DOHH2 (cell line): ENCODE measurements around the gene PRDM11.

Experiments used
- H3F3A ChIP-seq: fragments of 200-600 bp; sonication (generic), shearing (Covaris generic); 2 replicates; pipeline ENCODE4 v1.6.0; 2016; ENCODE audit warnings: antibody characterized with exemption, mild to moderate bottlenecking; ENCODE audit not compliant: control insufficient read depth, insufficient read depth
- H3K27ac ChIP-seq: fragments of 200-600 bp; sonication (generic); 2 replicates; pipeline ENCODE4 v1.5.1; 2014; ENCODE audit warnings: low read depth, mild to moderate bottlenecking, low read length, moderate library complexity
- H3K27me3 ChIP-seq: fragments of 200-600 bp; sonication (generic); 2 replicates; pipeline ENCODE4 v1.6.1; 2014; ENCODE audit warnings: mild to moderate bottlenecking, low read length, mixed read lengths; ENCODE audit not compliant: control insufficient read depth
- H3K36me3 ChIP-seq: fragments of 200-600 bp; sonication (generic); 2 replicates; pipeline ENCODE4 v1.6.1; 2014; ENCODE audit warnings: mild to moderate bottlenecking, low read length, moderate library complexity, mixed read lengths; ENCODE audit not compliant: control insufficient read depth
- H3K4me1 ChIP-seq: fragments of 200-600 bp; sonication (generic); 2 replicates; pipeline ENCODE4 v1.6.1; 2014; ENCODE audit warnings: mild to moderate bottlenecking, low read length, mixed read lengths; ENCODE audit not compliant: control insufficient read depth
- H3K4me2 ChIP-seq: fragments of 200-600 bp; sonication (generic); 2 replicates; pipeline ENCODE4 v1.6.0; 2014; ENCODE audit warnings: mild to moderate bottlenecking, low read length, moderate library complexity
- H3K4me3 ChIP-seq: fragments of 200-600 bp; sonication (generic); 2 replicates; pipeline ENCODE4 v1.5.1; 2014; ENCODE audit warnings: mild to moderate bottlenecking, low read length, mixed read lengths
- H3K79me2 ChIP-seq: fragments of 200-600 bp; sonication (generic); 2 replicates; pipeline ENCODE4 v1.6.1; 2014; ENCODE audit warnings: mild to moderate bottlenecking, low read length, mixed read lengths; ENCODE audit not compliant: control insufficient read depth
- H3K9me2 ChIP-seq: fragments of 200-600 bp; sonication (generic); replicated peaks from 2 replicates; pipeline ENCODE4 v1.6.1; 2014; ENCODE audit warnings: mild to moderate bottlenecking, low read length, mixed read lengths; ENCODE audit not compliant: control insufficient read depth
- H3K9me3 ChIP-seq: fragments of 200-600 bp; sonication (generic); 2 replicates; pipeline ENCODE4 v1.6.1; 2014; ENCODE audit warnings: antibody characterized with exemption, low read length, mixed read lengths; ENCODE audit not compliant: control insufficient read depth, insufficient read depth
- H4K20me1 ChIP-seq: fragments of 200-600 bp; sonication (generic); 2 replicates; pipeline ENCODE4 v1.6.0; 2014; ENCODE audit warnings: low read depth, mild to moderate bottlenecking, antibody characterized with exemption, low read length, moderate library complexity; ENCODE audit not compliant: control insufficient read depth, insufficient read depth
- EZH2phosphoT487 ChIP-seq: fragments of 200-600 bp; sonication (generic); IDR thresholded peaks from 2 replicates; pipeline ENCODE4 v1.6.1; 2017; ENCODE audit warnings: borderline replicate concordance, mild to moderate bottlenecking, antibody characterized with exemption, low read length, moderate library complexity, mixed read lengths
- TF ChIP-seq, protein P1 (sequence below): fragments of 200-600 bp; sonication (generic); IDR thresholded peaks from one replicate; pipeline ENCODE4 v1.5.1; 2014; ENCODE audit warnings: antibody characterized with exemption, mild to moderate bottlenecking, low read depth, low read length; ENCODE audit not compliant: poor library complexity, severe bottlenecking

The PRDM11 gene

GRCh38 chr11:45142241-45143055, 4.0 kb upstream of the PRDM11 start:
- TF ChIP-seq, protein P1, sequence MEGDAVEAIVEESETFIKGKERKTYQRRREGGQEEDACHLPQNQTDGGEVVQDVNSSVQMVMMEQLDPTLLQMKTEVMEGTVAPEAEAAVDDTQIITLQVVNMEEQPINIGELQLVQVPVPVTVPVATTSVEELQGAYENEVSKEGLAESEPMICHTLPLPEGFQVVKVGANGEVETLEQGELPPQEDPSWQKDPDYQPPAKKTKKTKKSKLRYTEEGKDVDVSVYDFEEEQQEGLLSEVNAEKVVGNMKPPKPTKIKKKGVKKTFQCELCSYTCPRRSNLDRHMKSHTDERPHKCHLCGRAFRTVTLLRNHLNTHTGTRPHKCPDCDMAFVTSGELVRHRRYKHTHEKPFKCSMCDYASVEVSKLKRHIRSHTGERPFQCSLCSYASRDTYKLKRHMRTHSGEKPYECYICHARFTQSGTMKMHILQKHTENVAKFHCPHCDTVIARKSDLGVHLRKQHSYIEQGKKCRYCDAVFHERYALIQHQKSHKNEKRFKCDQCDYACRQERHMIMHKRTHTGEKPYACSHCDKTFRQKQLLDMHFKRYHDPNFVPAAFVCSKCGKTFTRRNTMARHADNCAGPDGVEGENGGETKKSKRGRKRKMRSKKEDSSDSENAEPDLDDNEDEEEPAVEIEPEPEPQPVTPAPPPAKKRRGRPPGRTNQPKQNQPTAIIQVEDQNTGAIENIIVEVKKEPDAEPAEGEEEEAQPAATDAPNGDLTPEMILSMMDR: no peak
- TF ChIP-seq EZH2phosphoT487: no peak
- no peak overlapping the region for H3K4me3 ChIP-seq
- peaks cover 10% of the 10 kb centered on the region for H3K4me1 ChIP-seq
- no peaks in the 10 kb centered on the region for H3K9me2 ChIP-seq
- H3F3A ChIP-seq: no peaks in the 10 kb centered on the region
- H3K36me3 ChIP-seq: no peaks in the 10 kb centered on the region; the same call in 1 of the 2 replicates
- no peak overlapping the region for H3K4me2 ChIP-seq
- H4K20me1 ChIP-seq: no peaks in the 10 kb centered on the region
- peaks cover 3% of the 10 kb centered on the region for H3K79me2 ChIP-seq
- peaks cover 52% of the 10 kb centered on the region for H3K27me3 ChIP-seq
- H3K9me3 ChIP-seq: no peaks in the 10 kb centered on the region
- H3K27ac ChIP-seq: no peak overlapping the region

DNA sequence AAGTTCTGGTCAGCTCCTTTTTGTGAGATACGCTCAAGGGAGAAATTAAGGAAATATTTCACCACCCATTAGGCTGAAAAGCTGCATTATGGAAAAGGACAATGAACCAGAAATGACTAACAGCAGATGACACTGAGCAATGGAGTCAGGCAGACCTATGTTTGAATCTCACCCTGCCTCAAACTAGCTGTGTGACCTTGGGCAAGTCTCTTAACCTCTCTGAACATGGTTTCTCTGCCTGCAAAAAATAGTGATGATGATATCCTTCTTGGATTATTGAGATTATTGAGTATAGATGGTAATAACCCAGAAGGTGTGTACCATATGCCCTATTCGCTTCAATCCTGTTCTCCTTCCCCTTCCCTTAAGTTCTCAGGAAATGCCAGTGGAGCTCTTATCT, 2.9 kb upstream of the PRDM11 start:
- Histone ChIP-seq H3K27me3 (peaks cover 48% of the 10 kb centered on the region), H3K9me2 (no peaks in the 10 kb centered on the region), H3F3A (no peaks in the 10 kb centered on the region), H3K4me2 (no peak overlapping the region), H3K4me3 (no peak overlapping the region), H3K4me1 (peaks cover 18% of the 10 kb centered on the region), H3K27ac (no peak overlapping the region), H3K9me3 (no peaks in the 10 kb centered on the region), H3K36me3 (no peaks in the 10 kb centered on the region; the same call in 1 of the 2 replicates), H3K79me2 (peaks cover 14% of the 10 kb centered on the region), H4K20me1 (no peaks in the 10 kb centered on the region)
- TF ChIP-seq, protein P1: no peak
- no peak for TF ChIP-seq EZH2phosphoT487

DNA sequence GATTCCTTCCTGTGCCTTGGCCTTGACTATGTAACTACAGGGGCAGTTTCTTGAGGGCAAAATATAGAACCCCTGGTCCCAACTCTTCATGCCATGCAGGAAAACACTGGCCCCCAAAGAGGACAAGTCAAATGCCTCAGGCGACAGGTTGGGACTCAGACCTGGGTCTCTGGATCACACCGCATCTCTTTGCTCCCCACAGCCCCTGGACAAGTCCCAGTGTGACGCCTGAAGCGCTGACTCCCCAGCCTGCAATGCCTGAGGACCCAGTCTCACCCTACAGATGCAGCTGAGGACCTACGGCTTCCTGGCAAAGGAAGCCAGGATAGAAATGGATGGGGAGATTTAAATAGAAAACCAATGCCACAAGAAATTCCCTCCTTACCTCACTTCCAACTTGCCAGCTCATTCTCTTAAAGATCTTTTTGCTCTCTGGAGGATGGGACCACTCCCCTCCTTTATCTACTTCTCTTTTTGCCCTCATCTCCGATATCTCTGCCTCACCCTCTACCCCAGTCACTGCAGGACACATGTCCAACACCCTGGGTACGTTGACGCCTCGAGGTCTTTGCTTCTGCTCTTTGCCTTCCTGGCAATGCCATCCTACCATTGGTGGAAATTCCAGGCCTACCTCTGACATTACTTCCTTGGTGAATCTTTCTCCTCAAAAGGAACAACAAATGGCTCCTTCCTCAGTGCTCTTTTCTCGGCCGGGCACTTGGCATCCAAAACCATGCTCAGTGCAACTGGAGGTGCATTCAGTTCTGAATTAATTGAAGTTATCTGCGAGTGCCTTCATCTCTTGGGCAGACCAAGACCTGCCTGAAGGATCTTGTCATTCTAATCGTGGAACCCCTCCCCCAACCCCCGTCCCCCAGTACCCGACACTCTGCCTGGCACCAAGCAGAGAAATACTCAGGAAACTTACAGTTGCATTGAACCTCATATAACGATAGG, 2.0 kb upstream of the PRDM11 start:
- Histone ChIP-seq H3K27me3 (peaks cover 44% of the 10 kb centered on the region), H3K9me2 (no peaks in the 10 kb centered on the region), H3K4me3 (no peak overlapping the region), H3K4me1 (peaks cover 18% of the 10 kb centered on the region), H3F3A (no peaks in the 10 kb centered on the region), H4K20me1 (no peaks in the 10 kb centered on the region), H3K4me2 (no peak overlapping the region), H3K9me3 (no peaks in the 10 kb centered on the region), H3K27ac (no peak overlapping the region), H3K79me2 (peaks cover 23% of the 10 kb centered on the region), H3K36me3 (no peaks in the 10 kb centered on the region; the same call in 1 of the 2 replicates)
- TF ChIP-seq, protein P1: no peak
- TF ChIP-seq EZH2phosphoT487: no peak
